GM03348 (cell line): ENCODE measurements around the gene MBD3L2.
"Not testable (repeated sequence)": the region's sequence is repeated elsewhere in the genome, so short reads cannot be mapped to it uniquely, and the experiment has no call there.

Experiments
- DNase-seq: peaks from one replicate; pipeline ENCODE4 v3.0.0; 2012; ENCODE audit warnings: low spot score

MBD3L2 gene

GRCh38 chr19:7063339-7063738, 14.2 kb downstream of the MBD3L2 start:
- no peak for DNase-seq

- DNase-seq, result no peak
Observed at GRCh38 chr19:7063764-7064418, 14.8 kb downstream of the MBD3L2 start.

GRCh38 chr19:7067122-7067521, 18.0 kb downstream of the MBD3L2 start:
- not testable (repeated sequence) for DNase-seq

GRCh38 chr19:7067716-7068115, 18.6 kb downstream of the MBD3L2 start:
- DNase-seq, result peak; percentile 19

- DNase-seq, result no peak
Observed at GRCh38 chr19:7068599-7068998, 19.5 kb downstream of the MBD3L2 start.

- DNase-seq, result peak; percentile 96
Observed at GRCh38 chr19:7069042-7069903, 20.2 kb downstream of the MBD3L2 start, which contains the start of gene ZNF557. Gene ZNF557 (plus strand): TSS chr19:7069703. CDS start chr19:7075075, 5,372 bp downstream.

- DNase-seq, result no peak
Observed at GRCh38 chr19:7069904-7070226, 20.7 kb downstream of the MBD3L2 start.

GRCh38 chr19:7072541-7072940, 23.4 kb downstream of the MBD3L2 start:
- DNase-seq, result no peak

GRCh38 chr19:7074705-7075282, 25.7 kb downstream of the MBD3L2 start:
- no peak for DNase-seq

GRCh38 chr19:7076151-7076550, 27.0 kb downstream of the MBD3L2 start:
- DNase-seq, result no peak

GRCh38 chr19:7078008-7078407, 28.9 kb downstream of the MBD3L2 start:
- no peak for DNase-seq

GRCh38 chr19:7083076-7083956, 34.2 kb downstream of the MBD3L2 start:
- DNase-seq, result no peak

GRCh38 chr19:7088999-7089398, 39.9 kb downstream of the MBD3L2 start:
- no peak for DNase-seq

- no peak for DNase-seq
Observed at GRCh38 chr19:7098096-7098495, 49.0 kb downstream of the MBD3L2 start.

GRCh38 chr19:7098701-7099596, 49.8 kb downstream of the MBD3L2 start:
- DNase-seq, result peak; percentile 96

GRCh38 chr19:7099597-7099921, 50.4 kb downstream of the MBD3L2 start:
- DNase-seq, result no peak
